ENCODE results near the gene CATSPER3. TPM values are rescaled to one million over a fixed set of nuclear protein-coding genes. Genes with fewer than 3 reads are reported as not detected.

CATSPER3 gene
- total and polyA plus RNA-seq, 2 of the 13 experiments (the other 11 are each of a cell fraction or from before 2014, with no cell fraction given), result 0.33 to 0.37 TPM

DNA sequence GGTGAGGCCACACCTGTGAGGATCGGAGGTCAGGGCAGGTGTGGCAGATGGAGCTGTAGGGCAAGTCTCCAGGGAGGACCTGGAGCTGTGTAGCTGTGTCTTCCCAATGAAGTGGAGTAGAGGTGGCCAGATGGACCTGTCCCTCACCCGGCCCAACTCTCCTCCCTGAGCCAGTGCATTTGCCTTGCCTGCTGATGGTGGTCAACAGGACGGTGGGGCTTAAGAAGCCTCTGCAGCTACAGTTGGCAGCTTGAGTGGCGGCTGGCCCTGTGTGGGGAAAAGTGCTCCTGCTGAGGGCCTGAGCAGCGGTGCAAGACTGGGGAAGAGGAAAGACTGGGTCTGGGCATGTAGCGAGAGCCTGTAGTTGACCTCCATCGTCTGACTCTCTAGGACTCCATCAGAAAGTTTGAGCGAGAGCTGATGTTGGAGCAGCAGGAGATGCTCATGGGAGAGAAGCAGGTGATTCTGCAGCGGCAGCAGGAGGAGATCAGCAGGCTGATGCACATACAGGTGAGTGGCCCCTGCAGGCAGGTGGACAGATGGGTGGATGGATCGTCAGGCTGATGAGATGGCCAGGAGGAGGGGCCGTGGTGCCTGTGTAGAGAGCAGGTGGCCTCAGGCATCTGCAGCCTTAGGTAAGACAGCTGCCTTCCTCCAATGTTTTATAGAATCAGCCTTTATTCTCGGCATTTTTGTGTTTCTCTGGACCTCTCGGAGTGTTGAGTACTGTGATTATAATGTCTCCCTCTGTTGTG lies 41.5 kb downstream of the CATSPER3 start:
- no peaks in the 10 kb centered on the region for H3K9me3 ChIP-seq (ENCODE audit: low read length)
- no peak for ATAC-seq
- no peak for FAIRE-seq
- no peaks in the 10 kb centered on the region for H3K36me3 ChIP-seq (replicated peaks in 1 of 2; ENCODE audit: control insufficient read depth in 1 of 2, insufficient read depth in 2 of 2, low read length in 2 of 2)
- no peaks in the 10 kb centered on the region for H3K79me2 ChIP-seq (ENCODE audit: insufficient read depth, low read length)
- TF ChIP-seq DMTF1 (CRISPR knock-in tag; IDR thresholded peaks at IDR 0.05) (no peak), ATM (IDR thresholded peaks at IDR 0.05; ENCODE audit: borderline replicate concordance) (no peak), E2F2 (CRISPR knock-in tag; IDR thresholded peaks at IDR 0.05; ENCODE audit: borderline replicate concordance) (no peak), RXRA (CRISPR knock-in tag; IDR thresholded peaks at IDR 0.05) (no peak), E2F5 (CRISPR knock-in tag; conservative IDR thresholded peaks at IDR 0.05) (no peak), KLF6 (CRISPR knock-in tag; IDR thresholded peaks at IDR 0.05) (no peak), SSRP1 (CRISPR knock-in tag; IDR thresholded peaks at IDR 0.05) (no peak), CEBPG (CRISPR knock-in tag; IDR thresholded peaks at IDR 0.05) (no peak), IRF1 (CRISPR knock-in tag; IDR thresholded peaks at IDR 0.05; ENCODE audit: low read depth) (no peak), ZNF775 (CRISPR knock-in tag; IDR thresholded peaks at IDR 0.05; ENCODE audit: borderline replicate concordance) (no peak), ZKSCAN5 (CRISPR knock-in tag; IDR thresholded peaks at IDR 0.05) (no peak)
- TF ChIP-seq, protein P1, sequence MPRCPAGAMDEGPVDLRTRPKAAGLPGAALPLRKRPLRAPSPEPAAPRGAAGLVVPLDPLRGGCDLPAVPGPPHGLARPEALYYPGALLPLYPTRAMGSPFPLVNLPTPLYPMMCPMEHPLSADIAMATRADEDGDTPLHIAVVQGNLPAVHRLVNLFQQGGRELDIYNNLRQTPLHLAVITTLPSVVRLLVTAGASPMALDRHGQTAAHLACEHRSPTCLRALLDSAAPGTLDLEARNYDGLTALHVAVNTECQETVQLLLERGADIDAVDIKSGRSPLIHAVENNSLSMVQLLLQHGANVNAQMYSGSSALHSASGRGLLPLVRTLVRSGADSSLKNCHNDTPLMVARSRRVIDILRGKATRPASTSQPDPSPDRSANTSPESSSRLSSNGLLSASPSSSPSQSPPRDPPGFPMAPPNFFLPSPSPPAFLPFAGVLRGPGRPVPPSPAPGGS (CRISPR knock-in tag; IDR thresholded peaks at IDR 0.05), result no peak
- 92% methylated on average over 12 of the region's 13 CpGs for WGBS (ENCODE audit: low lambda C conversion rate)
- intact Hi-C loops (cut with micrococcal nuclease; ENCODE audit: unreplicated experiment), result no loop called here
- H3K4me1 ChIP-seq (ENCODE audit: insufficient read depth, low read length), result peaks cover 9% of the 10 kb centered on the region
- H4K20me1 ChIP-seq (ENCODE audit: insufficient read depth, low read length), result no peaks in the 10 kb centered on the region
- BruUV-seq (replicated peaks), result no TSS peak
- in situ Hi-C loops (cut with HindIII; ENCODE audit: extremely low pct_ligation_motif_present, low pct_unique_long_range_greater_than_20kb), result no loop called here
- no peaks in the 10 kb centered on the region for H3K27me3 ChIP-seq (ENCODE audit: control insufficient read depth in 1 of 2, insufficient read depth in 2 of 2, low read length in 2 of 2)
- no peak overlapping the region for H2AFZ ChIP-seq (ENCODE audit: low read length)
- H3K27ac ChIP-seq (ENCODE audit: extremely low read length, insufficient read depth, low read length), result no peak overlapping the region
- no peak for DNase-seq (ENCODE audit: low spot score)
- CTCF ChIA-PET (ENCODE audit: low intra/inter-chr PET ratio, low total read pairs), result interaction anchor here (3.7 kb wide), 1 partner anchor 182 kb away, joined by 18 read pairs; no protein-coding TSS in a partner anchor
- H3K4me2 ChIP-seq (ENCODE audit: low read depth, low read length), result no peak overlapping the region
- H3K9ac ChIP-seq (ENCODE audit: insufficient read depth, low read depth, low read length), result no peak overlapping the region
- POLR2A ChIA-PET, result no interaction called here
- H3K4me3 ChIP-seq (replicated peaks in 1 of 3; ENCODE audit: insufficient read depth in 1 of 3, low read depth in 2 of 3, low read length in 3 of 3), result no peak overlapping the region
